Skeletal muscle tissue (tissue), 4 donors: ENCODE data around the gene SEC61A2. TPM values are rescaled to one million over a fixed set of nuclear protein-coding genes. Genes with fewer than 3 reads are reported as not detected.
A peak's percentile ranks its signal among the peaks of the same experiment; 100 is the strongest.
"Not testable (repeated sequence)": the region's sequence is repeated elsewhere in the genome, so short reads cannot be mapped to it uniquely, and the experiment has no call there.

ENCODE experiments used
- H3K27ac ChIP-seq: one replicate; pipeline ENCODE4 v1.7.0; 2013; ENCODE audit warnings: mild to moderate bottlenecking, low read depth, low read length, inconsistent platforms
- H3K27me3 ChIP-seq, 3 donors: one replicate each; pipeline ENCODE4 v1.7.0; 2013; ENCODE audit warnings: low read length in 3 of 3; ENCODE audit not compliant: control insufficient read depth in 3 of 3, insufficient read depth in 3 of 3
- H3K36me3 ChIP-seq, 3 donors: one replicate each; pipeline ENCODE4 v1.7.0; 2013; ENCODE audit warnings: low read length in 3 of 3; ENCODE audit not compliant: control insufficient read depth in 3 of 3, insufficient read depth in 3 of 3
- H3K4me1 ChIP-seq, 3 donors: one replicate each; pipeline ENCODE4 v1.7.0; 2013; ENCODE audit warnings: low read length in 3 of 3, mild to moderate bottlenecking in 3 of 3; ENCODE audit not compliant: control insufficient read depth in 3 of 3, insufficient read depth in 3 of 3
- H3K4me3 ChIP-seq, 3 donors: one replicate each; pipeline ENCODE4 v1.7.0; 2013; ENCODE audit warnings: low read length in 3 of 3
- H3K9ac ChIP-seq, 3 donors: one replicate each; pipeline ENCODE4 v1.7.0; 2013; ENCODE audit warnings: low read length in 3 of 3, mild to moderate bottlenecking in 3 of 3, moderate library complexity in 2 of 3, low read depth in 1 of 3
- H3K9me3 ChIP-seq, 3 donors: one replicate each; pipeline ENCODE4 v1.7.0; 2013; ENCODE audit warnings: low read length in 3 of 3; ENCODE audit not compliant: control insufficient read depth in 3 of 3
- total RNA-seq: library from RNA; depleted of rRNA; stranded (reverse); fragments of >200 nt; gene quantifications from one replicate; pipeline ENCODE4 v1.2.3, GENCODE V29; 2014
- donor health status: Osteomylitis.

The SEC61A2 gene
- total RNA-seq = 4.2 TPM

- H3K9ac ChIP-seq = peak within 1 kb of the TSS; percentile 72 to 81 (median 81)
- H3K9me3 ChIP-seq = no peaks in the 10 kb centered on the region
- no peaks in the 10 kb centered on the region for H3K27me3 ChIP-seq
- H3K36me3 ChIP-seq = peaks cover 0 to 6% (median 0%) of the 10 kb centered on the region in 3 donors
- H3K27ac ChIP-seq = peak within 1 kb of the TSS; percentile 72
- peaks cover 3 to 6% (median 5%) of the 10 kb centered on the region in 3 donors for H3K4me1 ChIP-seq
- peak within 1 kb of the TSS; percentile 85 to 92 (median 88) for H3K4me3 ChIP-seq
These were observed at the start of gene SEC61A2 for GRCh38 chr10:12129222-12130111. Gene SEC61A2 (plus strand): TSS chr10:12129677. CDS start chr10:12129788, 111 bp downstream.

DNA sequence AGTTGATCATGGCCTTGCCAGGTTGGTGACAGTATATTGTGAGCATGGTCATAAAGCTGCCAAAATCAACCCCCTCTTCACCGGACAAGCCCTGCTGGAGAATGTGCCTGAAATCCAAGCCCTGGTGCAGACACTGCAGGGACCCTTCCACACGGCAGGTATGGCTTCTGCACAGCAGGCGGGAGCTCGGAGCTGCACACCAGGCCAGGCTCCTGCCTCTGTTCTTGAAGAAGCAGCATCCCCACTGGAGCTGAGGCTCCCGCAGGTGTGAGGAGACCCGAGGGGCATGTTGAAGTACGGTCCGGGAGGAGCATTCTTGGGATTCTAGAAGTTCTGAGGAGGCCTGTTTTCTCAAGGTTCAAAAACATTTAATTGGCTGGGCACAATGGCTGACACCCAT is 48.0 kb upstream of the SEC61A2 start:
- H3K9me3 ChIP-seq = no peaks in the 10 kb centered on the region
- peaks cover 0 to 2% (median 0%) of the 10 kb centered on the region in 3 donors for H3K4me1 ChIP-seq
- H3K9ac ChIP-seq = no peak overlapping the region
- no peak overlapping the region for H3K4me3 ChIP-seq
- peaks cover 10 to 12% (median 10%) of the 10 kb centered on the region in 3 donors for H3K36me3 ChIP-seq
- no peaks in the 10 kb centered on the region for H3K27me3 ChIP-seq
- H3K27ac ChIP-seq = no peak overlapping the region

DNA sequence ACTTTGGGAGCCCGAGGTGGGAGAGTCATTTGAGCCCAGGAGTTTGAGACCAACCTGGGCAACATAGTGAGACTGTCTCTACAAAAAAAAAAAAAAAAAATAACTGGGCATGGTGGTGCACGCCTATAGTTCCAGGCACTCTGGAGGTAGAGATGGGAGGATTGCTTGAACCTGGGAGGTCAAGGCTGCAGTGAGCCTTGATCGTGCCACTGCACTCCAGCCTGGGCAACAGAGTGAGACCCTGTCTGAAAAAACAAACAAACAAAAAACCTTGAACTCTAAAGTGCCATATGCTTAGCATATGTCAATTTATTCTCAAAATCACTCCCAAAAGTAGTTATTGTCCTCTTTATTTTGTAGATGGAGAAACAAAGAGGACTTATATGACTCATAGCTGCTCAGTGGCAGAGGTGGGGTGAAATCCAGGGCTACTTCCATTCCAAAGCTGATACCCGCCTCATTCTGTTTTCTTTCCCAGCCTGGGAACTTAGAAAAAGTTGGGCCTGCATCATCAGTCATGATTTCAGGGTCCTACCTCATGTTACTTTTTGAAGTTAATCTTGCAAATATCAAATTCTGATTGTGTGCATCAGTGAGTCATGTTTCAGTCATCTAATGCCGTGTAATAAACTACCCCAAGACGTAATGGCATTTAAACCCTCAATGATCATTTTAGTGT is 47.5 kb upstream of the SEC61A2 start:
- Histone ChIP-seq H3K4me3 (no peak overlapping the region), H3K9ac (no peak overlapping the region), H3K36me3 (peaks cover 10 to 17% (median 15%) of the 10 kb centered on the region in 3 donors), H3K27ac (no peak overlapping the region), H3K4me1 (peaks cover 0 to 2% (median 0%) of the 10 kb centered on the region in 3 donors), H3K27me3 (no peaks in the 10 kb centered on the region), H3K9me3 (no peaks in the 10 kb centered on the region)

- Histone ChIP-seq H3K36me3 (peaks cover 33 to 55% (median 49%) of the 10 kb centered on the region in 3 donors), H3K4me1 (no peaks in the 10 kb centered on the region), H3K4me3 (no peak overlapping the region), H3K27me3 (no peaks in the 10 kb centered on the region), H3K27ac (no peak overlapping the region), H3K9ac (no peak overlapping the region), H3K9me3 (no peaks in the 10 kb centered on the region)
These were observed 40.6 kb upstream of the SEC61A2 start for GRCh38 chr10:12088919-12089318.

- Histone ChIP-seq H3K4me3 (no peak overlapping the region), H3K27me3 (no peaks in the 10 kb centered on the region), H3K36me3 (peaks cover 25 to 55% (median 48%) of the 10 kb centered on the region in 3 donors), H3K9ac (no peak overlapping the region), H3K27ac (no peak overlapping the region), H3K4me1 (no peaks in the 10 kb centered on the region), H3K9me3 (no peaks in the 10 kb centered on the region)
These were observed 38.1 kb upstream of the SEC61A2 start for GRCh38 chr10:12091421-12091820.

- not testable (repeated sequence) for H3K4me3 ChIP-seq, H3K4me1 ChIP-seq, H3K27ac ChIP-seq, H3K9me3 ChIP-seq, H3K27me3 ChIP-seq, H3K9ac ChIP-seq
- peaks cover 22 to 54% (median 31%) of the 10 kb centered on the region in 3 donors for H3K36me3 ChIP-seq
These were observed 32.1 kb upstream of the SEC61A2 start for GRCh38 chr10:12097361-12097760.

GRCh38 chr10:12097791-12098190 is 31.7 kb upstream of the SEC61A2 start:
- H3K4me3 ChIP-seq = no peak overlapping the region
- H3K9ac ChIP-seq = no peak overlapping the region
- H3K27me3 ChIP-seq = no peaks in the 10 kb centered on the region
- peaks cover 20 to 52% (median 31%) of the 10 kb centered on the region in 3 donors for H3K36me3 ChIP-seq
- no peaks in the 10 kb centered on the region for H3K4me1 ChIP-seq
- no peak overlapping the region for H3K27ac ChIP-seq
- H3K9me3 ChIP-seq = no peaks in the 10 kb centered on the region

GRCh38 chr10:12098966-12099365 is 30.5 kb upstream of the SEC61A2 start:
- no peak overlapping the region for H3K27ac ChIP-seq
- no peaks in the 10 kb centered on the region for H3K9me3 ChIP-seq
- no peak overlapping the region for H3K9ac ChIP-seq
- H3K4me1 ChIP-seq = peaks cover 0 to 3% (median 0%) of the 10 kb centered on the region in 3 donors
- no peak overlapping the region for H3K4me3 ChIP-seq
- H3K27me3 ChIP-seq = no peaks in the 10 kb centered on the region
- H3K36me3 ChIP-seq = peaks cover 22 to 52% (median 28%) of the 10 kb centered on the region in 3 donors

DNA sequence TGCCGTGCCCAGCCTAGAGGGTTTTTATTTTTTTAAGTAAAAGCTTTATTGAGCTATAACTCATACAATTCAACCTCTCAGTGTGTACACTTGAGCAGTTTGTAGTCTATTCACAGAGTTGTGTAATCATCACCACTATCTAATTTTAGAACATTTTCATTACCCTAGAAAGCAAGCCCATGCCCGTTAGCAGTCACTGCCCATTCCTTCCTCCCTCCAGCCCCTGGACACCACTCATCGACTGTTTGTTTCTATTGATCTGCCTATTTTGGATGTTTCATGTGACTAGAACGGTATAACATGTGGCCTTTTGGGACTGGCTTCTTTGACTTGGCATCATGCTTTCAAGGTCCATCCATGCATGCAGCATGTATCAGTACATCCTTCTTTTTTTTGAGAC is 25.7 kb upstream of the SEC61A2 start:
- H3K4me3 ChIP-seq = no peak overlapping the region

DNA sequence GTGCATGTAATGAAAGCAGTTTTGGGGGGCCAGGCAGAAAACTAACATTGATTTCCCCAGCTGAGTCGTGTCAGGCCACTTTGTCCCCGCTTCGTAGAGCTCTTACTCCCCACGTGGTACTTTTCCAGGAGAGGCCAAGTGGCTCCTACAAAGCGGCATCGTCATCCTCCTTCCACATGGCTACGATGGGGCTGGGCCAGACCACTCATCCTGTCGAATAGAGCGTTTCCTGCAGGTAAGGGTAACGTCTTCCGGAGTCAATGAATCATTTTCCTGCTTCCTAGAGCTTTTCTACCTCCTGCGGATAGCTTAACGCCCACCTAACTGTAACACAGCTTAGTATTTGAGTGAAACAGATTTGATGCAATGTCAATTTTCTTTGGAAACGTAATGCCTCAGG is 21.7 kb upstream of the SEC61A2 start:
- Histone ChIP-seq H3K27ac (no peak overlapping the region), H3K9me3 (no peaks in the 10 kb centered on the region), H3K9ac (no peak overlapping the region), H3K36me3 (peaks cover 27 to 61% (median 34%) of the 10 kb centered on the region in 3 donors), H3K27me3 (no peaks in the 10 kb centered on the region), H3K4me1 (peaks cover 0 to 5% (median 0%) of the 10 kb centered on the region in 3 donors), H3K4me3 (no peak overlapping the region)

More for the DNA sequence above, 25.7 kb upstream of the SEC61A2 start:
- no peaks in the 10 kb centered on the region for H3K27me3 ChIP-seq
- H3K9me3 ChIP-seq = no peaks in the 10 kb centered on the region
- H3K36me3 ChIP-seq = peaks cover 30 to 56% (median 36%) of the 10 kb centered on the region in 3 donors
- peaks cover 0 to 5% (median 0%) of the 10 kb centered on the region in 3 donors for H3K4me1 ChIP-seq
- no peak overlapping the region for H3K9ac ChIP-seq
- no peak overlapping the region for H3K27ac ChIP-seq
